Chondrocyte (in vitro differentiated cells): ENCODE results near the gene POLR2C. TPM values are rescaled to one million over a fixed set of nuclear protein-coding genes. Genes with fewer than 3 reads are reported as not detected.

ENCODE experiments used
- DNase-seq: peaks from one replicate; pipeline ENCODE4 v3.0.0; 2021; ENCODE audit warnings: mixed read lengths, low spot score
- H3K27ac Mint-ChIP-seq: one replicate; pipeline ENCODE4 v1.8.0; 2021; ENCODE audit warnings: mild to moderate bottlenecking, moderate library complexity, mixed read lengths; ENCODE audit not compliant: unreplicated experiment
- H3K27me3 Mint-ChIP-seq: 2 replicates; pipeline ENCODE4 v1.8.0; 2021; ENCODE audit warnings: low read depth, mixed read lengths
- H3K36me3 Mint-ChIP-seq: 2 replicates; pipeline ENCODE4 v1.8.0; 2021; ENCODE audit warnings: low read depth, mixed read lengths
- H3K4me1 Mint-ChIP-seq: 2 replicates; pipeline ENCODE4 v1.8.0; 2021; ENCODE audit warnings: low read depth, mild to moderate bottlenecking, mixed read lengths
- H3K4me3 Mint-ChIP-seq: one replicate; pipeline ENCODE4 v1.8.0; 2021; ENCODE audit warnings: mild to moderate bottlenecking, moderate library complexity, mixed read lengths; ENCODE audit not compliant: unreplicated experiment
- H3K9me3 Mint-ChIP-seq: 2 replicates; pipeline ENCODE4 v1.8.0; 2021; ENCODE audit warnings: low read depth, mixed read lengths
- CTCF ChIP-seq: fragments of 200-600 bp; sonication (generic); IDR thresholded peaks from 2 replicates; pipeline ENCODE4 v1.5.0; 2021; ENCODE audit warnings: antibody characterized with exemption, mild to moderate bottlenecking, moderate library complexity
- total RNA-seq: library from RNA; stranded (reverse); gene quantifications from 3 replicates; pipeline ENCODE4 v1.2.1, GENCODE V29; 2021

The POLR2C gene
- total RNA-seq, 1 donor from 2014 or later, result 38.6 TPM

- H3K9me3 Mint-ChIP-seq, result no peaks in the 10 kb centered on the region
- no peak overlapping the region for H3K4me3 Mint-ChIP-seq
- no peaks in the 10 kb centered on the region for H3K27me3 Mint-ChIP-seq
- no peak for DNase-seq
- peaks cover 33% of the 10 kb centered on the region for H3K36me3 Mint-ChIP-seq
- no peak overlapping the region for H3K27ac Mint-ChIP-seq
- TF ChIP-seq CTCF, result no peak
- H3K4me1 Mint-ChIP-seq, result peaks cover 4% of the 10 kb centered on the region
Observed at GRCh38 chr16:57427824-57428223, 34.7 kb upstream of the POLR2C start.

GRCh38 chr16:57430955-57431354 is 31.5 kb upstream of the POLR2C start:
- no peak overlapping the region for H3K27ac Mint-ChIP-seq
- H3K9me3 Mint-ChIP-seq, result no peaks in the 10 kb centered on the region

GRCh38 chr16:57432505-57432904 is 30.0 kb upstream of the POLR2C start:
- DNase-seq, result no peak
- Mint-ChIP-seq H3K27me3 (no peaks in the 10 kb centered on the region), H3K4me1 (peaks cover 4% of the 10 kb centered on the region), H3K27ac (no peak overlapping the region), H3K9me3 (no peaks in the 10 kb centered on the region), H3K4me3 (no peak overlapping the region), H3K36me3 (peaks cover 48% of the 10 kb centered on the region)
- TF ChIP-seq CTCF, result no peak

More at GRCh38 chr16:57430955-57431354, 31.5 kb upstream of the POLR2C start:
- no peak overlapping the region for H3K4me3 Mint-ChIP-seq
- H3K27me3 Mint-ChIP-seq, result no peaks in the 10 kb centered on the region
- H3K36me3 Mint-ChIP-seq, result peaks cover 48% of the 10 kb centered on the region
- no peak for DNase-seq
- peaks cover 4% of the 10 kb centered on the region for H3K4me1 Mint-ChIP-seq
- no peak for TF ChIP-seq CTCF

DNA sequence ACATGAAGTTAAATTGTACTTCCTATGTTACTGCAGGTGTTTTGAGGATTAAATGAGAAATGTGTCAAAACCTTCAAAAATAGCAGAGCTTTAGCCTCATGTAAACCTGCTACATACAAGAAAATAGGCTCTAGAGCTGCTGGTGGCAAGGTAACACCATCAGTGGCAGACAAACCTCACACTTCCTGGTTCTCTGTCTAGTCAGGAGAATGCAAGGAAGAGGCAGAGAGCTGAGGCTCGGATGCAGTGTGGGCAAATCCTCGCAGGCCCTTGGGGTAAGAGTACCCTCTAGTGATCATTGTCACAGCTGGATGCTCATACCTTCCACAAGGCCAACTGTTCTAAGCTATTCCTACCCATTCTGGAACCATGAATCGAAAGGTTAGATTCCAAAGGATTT is 29.5 kb upstream of the POLR2C start:
- Mint-ChIP-seq H3K9me3 (no peaks in the 10 kb centered on the region), H3K36me3 (peaks cover 44% of the 10 kb centered on the region), H3K4me3 (no peak overlapping the region), H3K4me1 (peaks cover 4% of the 10 kb centered on the region), H3K27me3 (no peaks in the 10 kb centered on the region), H3K27ac (no peak overlapping the region)
- no peak for TF ChIP-seq CTCF
- DNase-seq, result no peak

- Mint-ChIP-seq H3K27ac (no peak overlapping the region), H3K27me3 (no peaks in the 10 kb centered on the region), H3K4me3 (no peak overlapping the region), H3K9me3 (no peaks in the 10 kb centered on the region), H3K36me3 (peaks cover 45% of the 10 kb centered on the region), H3K4me1 (peaks cover 4% of the 10 kb centered on the region)
- TF ChIP-seq CTCF, result no peak
- DNase-seq, result no peak
Observed at GRCh38 chr16:57434003-57434402, 28.5 kb upstream of the POLR2C start.
